ENCODE measurements around the gene TEX12.

DNA sequence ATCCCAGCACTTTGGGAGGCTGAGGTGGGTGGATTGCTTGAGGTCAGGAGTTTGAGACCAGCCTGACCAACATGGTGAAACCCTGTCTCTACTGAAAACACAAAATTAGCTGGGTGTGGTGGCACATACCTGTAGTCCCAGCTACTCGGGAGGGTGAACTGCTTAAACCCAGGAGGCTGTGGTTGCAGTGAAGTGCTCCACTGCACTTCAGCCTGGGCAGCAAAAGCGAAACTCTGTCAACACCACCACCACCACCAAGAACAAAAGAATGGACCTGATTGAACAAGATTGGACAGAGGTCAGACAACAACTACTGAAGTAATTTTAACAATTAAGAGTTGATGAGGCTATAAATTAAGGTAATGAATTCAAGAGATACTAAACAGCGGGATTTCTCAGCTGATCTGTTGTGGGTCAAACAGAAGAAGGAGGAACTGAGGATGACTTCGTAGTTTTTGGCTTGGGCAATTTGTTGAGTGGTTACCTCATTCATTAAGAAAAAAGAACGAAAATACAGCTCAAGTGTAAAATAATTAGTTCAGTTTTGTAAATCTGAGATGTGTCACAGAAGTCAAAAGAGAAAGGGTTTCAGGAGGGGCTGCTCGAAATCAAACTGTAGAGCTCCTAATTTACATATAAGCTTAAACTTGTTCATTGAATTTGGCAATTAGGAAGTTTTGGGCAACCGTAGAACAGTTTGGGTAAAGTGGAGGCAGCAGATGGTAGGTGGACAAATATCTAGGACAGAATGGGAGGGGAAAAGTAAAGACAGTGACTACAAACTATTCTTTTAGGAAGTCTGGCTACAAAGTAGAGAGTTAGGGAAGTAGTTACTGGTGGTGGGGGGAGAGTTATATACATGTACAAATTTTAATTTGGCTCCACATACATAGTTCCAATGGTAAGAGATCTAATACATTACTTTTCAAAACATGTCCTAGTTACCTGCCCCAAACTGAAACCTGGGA is 7.8 kb upstream of the TEX12 start:
- TF ChIP-seq EZH2 (IDR thresholded peaks at IDR 0.05; ENCODE audit: borderline replicate concordance): no peak
- TF ChIP-seq, protein P1, sequence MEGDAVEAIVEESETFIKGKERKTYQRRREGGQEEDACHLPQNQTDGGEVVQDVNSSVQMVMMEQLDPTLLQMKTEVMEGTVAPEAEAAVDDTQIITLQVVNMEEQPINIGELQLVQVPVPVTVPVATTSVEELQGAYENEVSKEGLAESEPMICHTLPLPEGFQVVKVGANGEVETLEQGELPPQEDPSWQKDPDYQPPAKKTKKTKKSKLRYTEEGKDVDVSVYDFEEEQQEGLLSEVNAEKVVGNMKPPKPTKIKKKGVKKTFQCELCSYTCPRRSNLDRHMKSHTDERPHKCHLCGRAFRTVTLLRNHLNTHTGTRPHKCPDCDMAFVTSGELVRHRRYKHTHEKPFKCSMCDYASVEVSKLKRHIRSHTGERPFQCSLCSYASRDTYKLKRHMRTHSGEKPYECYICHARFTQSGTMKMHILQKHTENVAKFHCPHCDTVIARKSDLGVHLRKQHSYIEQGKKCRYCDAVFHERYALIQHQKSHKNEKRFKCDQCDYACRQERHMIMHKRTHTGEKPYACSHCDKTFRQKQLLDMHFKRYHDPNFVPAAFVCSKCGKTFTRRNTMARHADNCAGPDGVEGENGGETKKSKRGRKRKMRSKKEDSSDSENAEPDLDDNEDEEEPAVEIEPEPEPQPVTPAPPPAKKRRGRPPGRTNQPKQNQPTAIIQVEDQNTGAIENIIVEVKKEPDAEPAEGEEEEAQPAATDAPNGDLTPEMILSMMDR (IDR thresholded peaks at IDR 0.05; ENCODE audit: poor library complexity): no peak
- no peak for TF ChIP-seq EZH2phosphoT487 (IDR thresholded peaks at IDR 0.05; ENCODE audit: low read depth, severe bottlenecking, unreplicated experiment)

Measured in hepatocyte (in vitro differentiated cells).